ENCODE measurements around the gene GPATCH2.
"Not testable (repeated sequence)": the region's sequence is repeated elsewhere in the genome, so short reads cannot be mapped to it uniquely, and the experiment has no call there.

The GPATCH2 gene

GRCh38 chr1:217523921-217524320 is 107.0 kb downstream of the GPATCH2 start:
- DNase-seq = not testable (repeated sequence)

- no peak for DNase-seq
These were observed 108.6 kb downstream of the GPATCH2 start for GRCh38 chr1:217522277-217522676.

GRCh38 chr1:217521317-217521716 is 109.6 kb downstream of the GPATCH2 start:
- DNase-seq = no peak

GRCh38 chr1:217506878-217507277 is 124.0 kb downstream of the GPATCH2 start:
- DNase-seq = no peak

GRCh38 chr1:217498209-217498608 is 132.7 kb downstream of the GPATCH2 start:
- no peak for DNase-seq

- DNase-seq = no peak
These were observed 135.6 kb downstream of the GPATCH2 start for GRCh38 chr1:217495249-217495648.

- no peak for DNase-seq
These were observed 136.1 kb downstream of the GPATCH2 start for GRCh38 chr1:217494767-217495166.

- peak; percentile 9 for DNase-seq
These were observed 137.6 kb downstream of the GPATCH2 start for GRCh38 chr1:217493290-217493689.

GRCh38 chr1:217484871-217485270 is 146.0 kb downstream of the GPATCH2 start:
- no peak for DNase-seq

- no peak for DNase-seq
These were observed 148.4 kb downstream of the GPATCH2 start for GRCh38 chr1:217482356-217483102.

- DNase-seq = no peak
These were observed 152.4 kb downstream of the GPATCH2 start for GRCh38 chr1:217478450-217478849.

- no peak for DNase-seq
These were observed 158.0 kb downstream of the GPATCH2 start for GRCh38 chr1:217472915-217473314.

GRCh38 chr1:217471403-217471802 is 159.5 kb downstream of the GPATCH2 start:
- no peak for DNase-seq

- no peak for DNase-seq
These were observed 160.9 kb downstream of the GPATCH2 start for GRCh38 chr1:217469983-217470382.

- no peak for DNase-seq
These were observed 165.8 kb downstream of the GPATCH2 start for GRCh38 chr1:217465102-217465501.

GRCh38 chr1:217462666-217463065 is 168.2 kb downstream of the GPATCH2 start:
- DNase-seq = no peak

- DNase-seq = no peak
These were observed 168.7 kb downstream of the GPATCH2 start for GRCh38 chr1:217462159-217462558.

GRCh38 chr1:217457016-217457415 is 173.9 kb downstream of the GPATCH2 start:
- DNase-seq = no peak

GRCh38 chr1:217456261-217456660 is 174.6 kb downstream of the GPATCH2 start:
- DNase-seq = no peak

GRCh38 chr1:217453816-217454215 is 177.1 kb downstream of the GPATCH2 start:
- DNase-seq = no peak

- no peak for DNase-seq
These were observed 181.5 kb downstream of the GPATCH2 start for GRCh38 chr1:217449370-217449769.

- no peak for DNase-seq
These were observed 187.0 kb downstream of the GPATCH2 start for GRCh38 chr1:217443845-217444244.

GRCh38 chr1:217437376-217437775 is 193.5 kb downstream of the GPATCH2 start:
- no peak for DNase-seq

- no peak for DNase-seq
These were observed 195.7 kb downstream of the GPATCH2 start for GRCh38 chr1:217435204-217435603.

GRCh38 chr1:217433664-217434063 is 197.2 kb downstream of the GPATCH2 start:
- no peak for DNase-seq

Data from SHP77 treated with DMSO at 0.1 percent for 48 hours (cell line).